ENCODE data around the gene MMP1.

- TF ChIP-seq POLR2AphosphoS2 (IDR thresholded peaks at IDR 0.05; ENCODE audit: low read depth, low read length) (no peak), MATR3 (CRISPR knock-in tag; IDR thresholded peaks at IDR 0.05) (no peak), ZNF30 (CRISPR knock-in tag; IDR thresholded peaks at IDR 0.05) (no peak), YY1 (IDR thresholded peaks at IDR 0.05; ENCODE audit: insufficient read depth, insufficient replicate concordance, low read depth, low read length) (no peak), ZSCAN9 (CRISPR knock-in tag; IDR thresholded peaks at IDR 0.05; ENCODE audit: borderline replicate concordance) (no peak), NPAS2 (CRISPR knock-in tag; IDR thresholded peaks at IDR 0.05; ENCODE audit: borderline replicate concordance) (no peak)
Observed at GRCh38 chr11:102809971-102810370, 12.0 kb upstream of the MMP1 start.

All from HepG2 (cell line).